PC-3 (cell line): Measurements from ENCODE around the gene DHX29. TPM values are rescaled to one million over a fixed set of nuclear protein-coding genes. Genes with fewer than 3 reads are reported as not detected.

ENCODE experiments used
- ATAC-seq: fragments of 200-7000 bp; cut with Tn5 transposase; 2 replicates; pipeline ENCODE4 v1.9.1; 2020; ENCODE audit warnings: mild to moderate bottlenecking, moderate library complexity
- BruUV-seq: library from RNA; stranded (reverse); fragments of 400-500 nt; replicated peaks from 2 replicates; lab custom pipeline; 2021; lab: Mats Ljungman, UMichigan
- CTCF ChIA-PET: fragments of 300-600 bp; sonication (Branson Sonifier 250); formaldehyde crosslinking; loops from one replicate; lab custom pipeline; 2022; ENCODE audit warnings: antibody characterized with exemption; lab: Charles Lee
- POLR2A ChIA-PET: fragments of 300-600 bp; sonication (Branson Sonifier 250); formaldehyde crosslinking; loops from one replicate; lab custom pipeline; 2022; ENCODE audit warnings: antibody characterized with exemption; ENCODE audit not compliant: unreplicated experiment; lab: Charles Lee
- DNase-seq: peaks from one replicate; pipeline ENCODE4 v3.0.0-alpha.2; 2015
- H2AFZ ChIP-seq: fragments of 300-600 bp; sonication (generic); 2 replicates; pipeline ENCODE4 v1.6.0; 2016; ENCODE audit warnings: antibody characterized with exemption, low read length
- H3F3A ChIP-seq: fragments of 300-600 bp; sonication (generic); one replicate; pipeline ENCODE4 v1.6.0; 2017; ENCODE audit warnings: antibody characterized with exemption, low read length, control low read depth, mild to moderate bottlenecking; ENCODE audit not compliant: unreplicated experiment
- H3K27ac ChIP-seq: fragments of 300-600 bp; sonication (generic); 2 replicates; pipeline ENCODE4 v1.5.1; 2016; ENCODE audit warnings: mild to moderate bottlenecking, low read length
- H3K27me3 ChIP-seq: fragments of 300-600 bp; sonication (generic); 2 replicates; pipeline ENCODE4 v1.6.1; 2016; ENCODE audit warnings: low read length, mixed read lengths
- H3K36me3 ChIP-seq: fragments of 300-600 bp; sonication (generic); 2 replicates; pipeline ENCODE4 v1.6.1; 2016; ENCODE audit warnings: low read depth, mixed run types, low read length, mixed read lengths
- H3K4me1 ChIP-seq: fragments of 300-600 bp; sonication (generic); 2 replicates; pipeline ENCODE4 v1.5.1; 2016; ENCODE audit warnings: low read length; ENCODE audit not compliant: insufficient read depth
- H3K4me2 ChIP-seq: fragments of 300-600 bp; sonication (generic); 2 replicates; pipeline ENCODE4 v1.6.0; 2016; ENCODE audit warnings: low read length
- H3K4me3 ChIP-seq: fragments of 300-600 bp; sonication (generic); 2 replicates; pipeline ENCODE4 v1.5.1; 2016; ENCODE audit warnings: mild to moderate bottlenecking, low read length, mixed read lengths
- H3K79me2 ChIP-seq: fragments of 300-600 bp; sonication (generic); 2 replicates; pipeline ENCODE4 v1.6.1; 2017; ENCODE audit warnings: low read length, mixed read lengths
- H3K9ac ChIP-seq: fragments of 300-600 bp; sonication (generic); 2 replicates; pipeline ENCODE4 v1.6.0; 2016; ENCODE audit warnings: mild to moderate bottlenecking, low read length
- H3K9me2 ChIP-seq: fragments of 300-600 bp; sonication (generic); replicated peaks from 2 replicates; pipeline ENCODE4 v1.6.1; 2016; ENCODE audit warnings: mixed run types, low read length, mixed read lengths
- H3K9me3 ChIP-seq: fragments of 300-600 bp; sonication (generic); 2 replicates; pipeline ENCODE4 v1.6.1; 2016; ENCODE audit warnings: low read length, mixed read lengths
- H4K20me1 ChIP-seq: fragments of 300-600 bp; sonication (generic); 2 replicates; pipeline ENCODE4 v1.6.1; 2016; ENCODE audit warnings: low read length, mixed read lengths
- CTCF ChIP-seq: fragments of 300-600 bp; sonication (generic); conservative IDR thresholded peaks from 2 replicates; pipeline ENCODE4 v1.5.1; 2017; ENCODE audit warnings: antibody characterized with exemption, low read depth, mild to moderate bottlenecking, low read length
- EZH2 ChIP-seq: fragments of 300-600 bp; sonication (generic); IDR thresholded peaks from one replicate; pipeline ENCODE4 v1.6.1; 2017; ENCODE audit warnings: antibody characterized with exemption, mild to moderate bottlenecking, low read length; ENCODE audit not compliant: unreplicated experiment
- EZH2phosphoT487 ChIP-seq: fragments of 300-600 bp; sonication (generic); IDR thresholded peaks from 2 replicates; pipeline ENCODE4 v1.6.1; 2018; ENCODE audit warnings: mild to moderate bottlenecking, antibody characterized with exemption, low read length, borderline replicate concordance
- intact Hi-C: fragments of 100-400 bp; cut with micrococcal nuclease; formaldehyde crosslinking; loops from 2 replicates; pipeline ENCODE4 v1.9.0; 2023
- total RNA-seq: library from RNA; depleted of rRNA; stranded (reverse); fragments of >200 nt; gene quantifications from 2 replicates; pipeline ENCODE4 v1.2.3, GENCODE V29; 2014

DHX29 gene
- total RNA-seq, 1 experiment from 2014 or later, result 13.4 TPM

- BruUV-seq, result no TSS peak
- no peaks in the 10 kb centered on the region for H3K9me3 ChIP-seq
- peaks cover 14% of the 10 kb centered on the region for H3K36me3 ChIP-seq
- CTCF ChIA-PET, result no interaction called here
- no peak overlapping the region for H3K27ac ChIP-seq
- no peak overlapping the region for H3K9ac ChIP-seq
- peaks cover 16% of the 10 kb centered on the region for H3K4me1 ChIP-seq
- H3K27me3 ChIP-seq, result no peaks in the 10 kb centered on the region
- TF ChIP-seq EZH2, result no peak
- no peak overlapping the region for H2AFZ ChIP-seq
- POLR2A ChIA-PET, result interaction anchor here (0.5 kb wide), 1 partner anchor 115 kb away, joined by 7 read pairs; no protein-coding TSS in a partner anchor
- no peaks in the 10 kb centered on the region for H4K20me1 ChIP-seq
- no peak overlapping the region for H3K4me2 ChIP-seq
- DNase-seq, result no peak
- peaks cover 54% of the 10 kb centered on the region for H3K79me2 ChIP-seq
- ATAC-seq, result no peak
- no peaks in the 10 kb centered on the region for H3K9me2 ChIP-seq
- no peak overlapping the region for H3K4me3 ChIP-seq
- no peaks in the 10 kb centered on the region for H3F3A ChIP-seq
- intact Hi-C loops, result no loop called here
These were observed 6.6 kb downstream of the DHX29 start for GRCh38 chr5:55300890-55301289.

GRCh38 chr5:55294935-55295334 lies 12.6 kb downstream of the DHX29 start:
- ATAC-seq, result no peak
- DNase-seq, result no peak
- Histone ChIP-seq H3K4me2 (no peak overlapping the region), H3K9me2 (no peaks in the 10 kb centered on the region), H4K20me1 (no peaks in the 10 kb centered on the region), H3K9me3 (no peaks in the 10 kb centered on the region), H3K27me3 (no peaks in the 10 kb centered on the region), H2AFZ (no peak overlapping the region), H3K4me1 (no peaks in the 10 kb centered on the region), H3K79me2 (peaks cover 7% of the 10 kb centered on the region; the same call in 1 of the 2 replicates), H3K9ac (no peak overlapping the region), H3K27ac (no peak overlapping the region), H3K4me3 (no peak overlapping the region), H3F3A (no peaks in the 10 kb centered on the region), H3K36me3 (peaks cover 31% of the 10 kb centered on the region)
- TF ChIP-seq EZH2 (no peak), EZH2phosphoT487 (no peak), CTCF (no peak)
- ChIA-PET CTCF (no interaction called here), POLR2A (no interaction called here)
- BruUV-seq, result no TSS peak
- intact Hi-C loops, result no loop called here

GRCh38 chr5:55290991-55291390 lies 16.5 kb downstream of the DHX29 start:
- intact Hi-C loops, result no loop called here
- no peak overlapping the region for H3K4me2 ChIP-seq
- DNase-seq (no peak), ATAC-seq (no peak)
- H3F3A ChIP-seq, result no peaks in the 10 kb centered on the region
- no peaks in the 10 kb centered on the region for H3K9me2 ChIP-seq
- H3K4me3 ChIP-seq, result no peak overlapping the region
- BruUV-seq, result no TSS peak
- TF ChIP-seq CTCF (no peak), EZH2phosphoT487 (no peak), EZH2 (no peak)
- H3K27ac ChIP-seq, result no peak overlapping the region
- peaks cover 21% of the 10 kb centered on the region for H3K36me3 ChIP-seq
- ChIA-PET CTCF (no interaction called here), POLR2A (no interaction called here)
- H3K27me3 ChIP-seq, result no peaks in the 10 kb centered on the region
- no peaks in the 10 kb centered on the region for H3K4me1 ChIP-seq
- no peaks in the 10 kb centered on the region for H3K9me3 ChIP-seq
- H2AFZ ChIP-seq, result no peak overlapping the region
- no peak overlapping the region for H3K9ac ChIP-seq
- H4K20me1 ChIP-seq, result no peaks in the 10 kb centered on the region
- no peaks in the 10 kb centered on the region for H3K79me2 ChIP-seq
